GM12874 (cell line): Measurements from ENCODE around the gene ATXN7.

Experiments used
- TF ChIP-seq, protein P1 (sequence below): IDR thresholded peaks from 2 replicates; pipeline ENCODE4 v1.5.1; 2011; ENCODE audit warnings: low read depth, mild to moderate bottlenecking, control low read depth, low read length, moderate library complexity; ENCODE audit not compliant: insufficient read depth

ATXN7 gene

GRCh38 chr3:63942528-63942927 is 78.9 kb downstream of the ATXN7 start:
- TF ChIP-seq, protein P1, sequence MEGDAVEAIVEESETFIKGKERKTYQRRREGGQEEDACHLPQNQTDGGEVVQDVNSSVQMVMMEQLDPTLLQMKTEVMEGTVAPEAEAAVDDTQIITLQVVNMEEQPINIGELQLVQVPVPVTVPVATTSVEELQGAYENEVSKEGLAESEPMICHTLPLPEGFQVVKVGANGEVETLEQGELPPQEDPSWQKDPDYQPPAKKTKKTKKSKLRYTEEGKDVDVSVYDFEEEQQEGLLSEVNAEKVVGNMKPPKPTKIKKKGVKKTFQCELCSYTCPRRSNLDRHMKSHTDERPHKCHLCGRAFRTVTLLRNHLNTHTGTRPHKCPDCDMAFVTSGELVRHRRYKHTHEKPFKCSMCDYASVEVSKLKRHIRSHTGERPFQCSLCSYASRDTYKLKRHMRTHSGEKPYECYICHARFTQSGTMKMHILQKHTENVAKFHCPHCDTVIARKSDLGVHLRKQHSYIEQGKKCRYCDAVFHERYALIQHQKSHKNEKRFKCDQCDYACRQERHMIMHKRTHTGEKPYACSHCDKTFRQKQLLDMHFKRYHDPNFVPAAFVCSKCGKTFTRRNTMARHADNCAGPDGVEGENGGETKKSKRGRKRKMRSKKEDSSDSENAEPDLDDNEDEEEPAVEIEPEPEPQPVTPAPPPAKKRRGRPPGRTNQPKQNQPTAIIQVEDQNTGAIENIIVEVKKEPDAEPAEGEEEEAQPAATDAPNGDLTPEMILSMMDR = no peak

DNA sequence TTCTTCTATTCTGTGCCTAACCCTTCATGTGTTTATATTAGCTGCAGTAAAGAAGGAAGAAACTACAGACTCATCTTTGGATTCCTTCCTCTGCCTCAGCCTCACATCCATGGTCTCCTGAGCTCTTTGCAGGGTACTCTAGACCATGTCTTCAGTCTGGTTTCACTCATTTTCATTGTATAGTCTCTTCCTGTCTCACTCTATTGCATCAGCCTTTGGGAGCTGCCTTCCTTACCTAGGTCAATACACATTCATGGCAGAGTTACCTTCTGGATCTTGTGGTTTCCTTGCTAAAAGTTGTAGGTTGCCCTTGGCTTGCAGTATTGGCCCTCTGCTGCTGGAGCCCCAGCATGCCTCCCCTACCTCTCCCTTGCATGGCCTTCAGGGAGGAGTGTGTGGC is 80.0 kb downstream of the ATXN7 start:
- TF ChIP-seq, protein P1 = no peak

- TF ChIP-seq, protein P1 = no peak
Observed at GRCh38 chr3:63945558-63946096, 82.0 kb downstream of the ATXN7 start.

DNA sequence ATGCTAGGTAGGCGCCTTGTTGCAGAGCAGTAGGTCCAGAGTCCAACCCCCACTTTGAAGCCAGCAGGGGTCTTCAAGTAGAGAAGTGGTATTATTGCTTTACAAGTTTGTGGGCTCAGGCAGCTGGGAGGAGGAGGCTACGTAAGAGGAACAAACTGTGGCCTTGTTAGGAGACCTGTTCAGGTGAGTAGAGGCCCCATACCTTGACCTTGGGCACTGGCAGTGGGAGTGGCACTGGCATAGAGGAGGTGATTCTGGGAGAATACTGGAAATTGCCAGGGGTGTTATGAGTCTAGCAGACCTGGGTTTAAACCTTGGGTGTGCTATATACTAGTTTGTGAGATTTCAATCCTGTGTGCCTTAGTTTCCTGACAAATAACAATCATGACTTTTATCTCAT is 83.1 kb downstream of the ATXN7 start:
- TF ChIP-seq, protein P1 = no peak

DNA sequence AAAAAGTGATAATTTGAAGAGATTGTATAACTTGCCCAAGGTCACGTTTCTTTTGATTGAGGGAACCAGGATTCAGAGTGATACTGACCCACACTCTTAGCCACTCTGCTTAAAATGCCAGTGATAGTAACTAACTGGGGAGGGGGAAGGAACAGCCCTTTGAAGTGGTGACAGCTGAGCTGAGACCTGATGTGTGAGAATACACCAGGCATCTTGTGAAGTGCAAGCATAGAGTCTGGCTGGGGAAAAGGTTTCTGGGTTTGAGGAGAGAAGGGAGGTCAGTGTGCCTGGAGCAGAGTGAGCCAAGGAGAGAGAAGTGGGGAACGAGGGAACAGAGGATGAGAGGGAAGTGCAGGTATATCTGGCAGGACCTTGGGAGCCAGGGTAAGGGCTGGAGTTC is 83.9 kb downstream of the ATXN7 start:
- TF ChIP-seq, protein P1 = no peak

DNA sequence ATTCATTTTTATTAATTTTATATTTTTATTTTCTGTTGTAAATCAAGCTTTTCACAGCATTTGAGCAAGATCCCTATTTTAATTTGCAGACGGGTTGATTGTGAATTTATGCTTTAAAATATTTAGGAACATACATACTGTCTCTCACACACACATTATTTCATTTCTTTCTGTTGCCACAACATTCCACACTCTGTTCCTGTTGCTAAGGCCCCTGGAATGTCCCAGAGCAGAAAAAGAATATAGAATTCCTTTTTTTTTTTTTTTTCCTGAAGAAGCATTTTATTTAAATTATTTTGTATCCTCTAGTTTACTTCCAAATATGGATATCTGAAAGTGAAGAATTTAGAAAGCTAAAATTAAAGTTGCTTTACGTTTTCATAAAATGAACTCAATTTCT is 85.3 kb downstream of the ATXN7 start:
- TF ChIP-seq, protein P1 = no peak

DNA sequence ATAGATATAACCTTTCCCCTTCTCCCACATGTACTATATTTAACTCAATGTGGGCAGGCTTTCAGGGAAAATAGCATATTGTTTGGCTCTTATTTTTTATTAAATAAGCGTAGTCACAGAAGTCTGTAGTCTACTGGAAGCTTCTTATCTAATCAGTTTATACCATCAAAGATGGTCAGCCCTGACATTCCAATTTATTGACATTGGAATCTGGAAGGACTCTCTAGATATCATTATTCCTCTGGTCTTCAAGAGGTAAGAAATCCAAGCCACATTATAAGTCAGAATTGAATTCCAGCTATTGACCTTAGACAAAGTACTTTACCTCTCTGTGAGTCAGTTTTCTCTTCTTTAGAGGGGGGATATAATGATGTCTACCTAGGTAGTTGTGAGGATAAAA is 87.0 kb downstream of the ATXN7 start:
- TF ChIP-seq, protein P1 = no peak
